ENCODE measurements around the gene SLC38A4.

GRCh38 chr12:46847001-46847400 lies 21.2 kb upstream of the SLC38A4 start:
- TF ChIP-seq CTCF (IDR thresholded peaks at IDR 0.05; ENCODE audit: insufficient read depth, low read length, poor library complexity, severe bottlenecking) (no peak), EZH2phosphoT487 (conservative IDR thresholded peaks at IDR 0.05; ENCODE audit: low read length) (no peak)
